Fibroblast of gingiva (primary cell): ENCODE measurements around the gene PRKG1.
"Not testable (repeated sequence)": the region's sequence is repeated elsewhere in the genome, so short reads cannot be mapped to it uniquely, and the experiment has no call there.

ENCODE experiments used
- DNase-seq: peaks from one replicate; pipeline ENCODE4 v3.0.0-alpha.2; 2011; ENCODE audit warnings: low read depth

PRKG1 gene

DNA sequence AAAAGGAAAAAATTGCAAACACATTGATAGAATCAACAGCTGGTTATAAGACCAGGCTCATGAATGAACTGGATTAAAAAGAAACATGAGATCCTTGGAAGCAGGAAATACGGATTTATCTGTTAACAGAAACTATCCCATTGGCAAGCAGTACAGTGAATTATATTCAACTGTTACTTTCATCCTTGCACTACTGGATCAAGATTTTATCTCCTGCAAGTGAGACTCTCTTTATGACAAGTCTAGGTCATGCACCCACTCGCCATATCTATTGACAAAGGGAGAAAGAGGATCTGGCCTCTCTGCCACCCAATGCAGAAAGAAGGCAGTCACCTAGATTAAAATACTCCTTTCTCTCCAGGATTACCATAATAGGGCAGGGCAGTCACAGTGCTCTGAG, 583.7 kb downstream of the PRKG1 start:
- no peak for DNase-seq

DNA sequence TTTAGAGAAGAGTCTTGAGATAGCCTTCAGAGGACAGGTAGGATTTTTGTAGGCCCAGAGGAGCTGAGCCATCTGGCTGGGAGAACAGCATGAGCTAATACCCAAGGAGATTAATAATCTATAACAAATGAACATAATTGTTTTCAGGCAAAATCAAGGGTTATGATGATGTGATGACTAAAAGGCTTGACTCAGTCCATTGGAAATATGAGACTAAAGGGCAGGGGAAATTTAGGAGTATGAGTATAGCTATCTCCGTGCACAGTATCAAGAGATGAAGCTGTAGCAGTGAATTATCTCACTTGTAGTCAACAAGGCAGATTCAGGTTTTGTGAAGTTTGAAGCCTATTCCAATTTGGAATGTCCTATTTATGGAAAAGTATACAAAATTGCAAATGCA, 585.1 kb downstream of the PRKG1 start:
- no peak for DNase-seq

DNA sequence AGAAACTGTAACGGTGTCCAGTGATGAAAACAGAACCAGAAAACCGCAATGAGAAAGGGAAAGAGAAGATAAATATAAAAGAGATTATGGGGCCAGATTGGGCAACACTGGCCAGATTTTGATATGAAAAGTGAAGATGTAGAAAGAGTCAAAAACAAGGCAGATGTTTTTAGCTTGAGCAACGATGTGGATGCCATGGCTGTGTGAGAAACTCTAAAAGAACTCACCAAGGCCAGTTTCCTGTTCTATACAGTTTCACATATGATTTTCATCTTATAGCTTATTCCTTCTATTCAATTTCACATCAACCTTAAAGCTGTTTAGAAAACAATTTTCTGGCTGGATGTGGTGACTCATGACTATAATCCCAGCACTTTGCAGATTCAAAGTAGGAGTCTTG, 588.8 kb downstream of the PRKG1 start:
- peak; percentile 14 for DNase-seq

DNA sequence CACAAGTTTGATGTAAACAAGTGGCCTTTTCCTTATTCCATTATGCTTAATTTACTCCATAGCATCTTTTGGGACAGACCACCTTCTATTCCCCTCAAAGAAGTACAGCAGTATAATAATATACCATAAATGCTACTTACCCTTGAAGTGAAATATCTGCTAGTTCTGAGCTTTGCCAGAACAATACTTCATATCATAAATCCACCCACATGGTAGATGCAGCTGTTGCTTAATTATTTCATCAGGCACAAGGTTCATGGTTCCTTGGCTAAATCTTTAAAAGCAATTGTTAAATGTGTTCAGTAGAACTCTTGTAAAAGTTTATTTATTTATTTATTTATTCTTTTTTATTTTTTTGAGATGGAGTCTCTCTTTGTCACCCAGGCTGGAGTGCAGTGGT, 592.2 kb downstream of the PRKG1 start:
- DNase-seq: no peak

DNA sequence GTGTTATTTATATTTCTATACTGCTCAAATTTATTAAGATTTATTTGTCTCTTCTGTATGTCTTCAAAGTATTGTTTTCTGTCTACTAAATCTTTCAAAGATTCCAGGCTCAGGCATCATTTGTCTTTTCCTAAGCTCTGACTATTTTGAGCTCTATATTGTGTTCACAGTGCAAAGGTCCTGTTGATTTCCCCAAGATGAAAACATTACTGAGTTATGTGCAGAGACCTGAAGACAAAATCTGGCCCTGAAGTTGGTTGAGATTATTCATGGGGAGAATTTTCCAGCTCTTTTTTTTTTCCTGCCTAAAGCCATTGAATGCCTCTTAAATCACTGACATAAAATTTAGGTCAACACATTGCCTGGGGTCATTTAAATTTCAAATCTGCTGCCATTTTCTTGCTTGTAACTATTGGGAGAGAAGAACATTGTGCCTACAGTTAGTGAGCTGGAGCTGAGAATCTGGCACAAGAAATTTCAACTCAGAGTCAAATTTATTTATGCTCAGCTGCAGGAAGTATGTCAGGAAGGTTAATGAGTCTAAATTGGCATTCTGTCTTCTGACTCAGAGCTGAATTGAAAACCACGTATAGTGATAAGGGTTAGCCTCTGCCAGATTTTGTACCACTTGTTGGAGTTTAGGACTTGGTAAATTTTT, 593.5 kb downstream of the PRKG1 start:
- DNase-seq: no peak

DNA sequence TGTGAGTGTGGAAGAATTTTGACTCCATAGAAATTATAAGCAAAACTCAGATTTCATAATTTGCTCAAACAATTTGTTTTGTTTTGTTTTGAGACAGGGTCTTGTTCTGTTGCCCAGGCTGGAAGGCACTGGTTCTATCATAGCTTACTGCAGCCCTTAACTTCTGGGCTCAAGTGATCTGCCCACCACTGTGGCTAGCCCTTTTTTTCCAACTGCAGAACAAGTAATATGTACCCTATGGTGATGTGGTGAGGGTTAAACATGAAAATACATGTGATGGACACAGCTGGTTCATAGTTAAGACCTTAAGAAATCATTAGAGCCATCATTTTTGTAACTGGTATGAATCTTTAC, 594.0 kb downstream of the PRKG1 start:
- no peak for DNase-seq

DNA sequence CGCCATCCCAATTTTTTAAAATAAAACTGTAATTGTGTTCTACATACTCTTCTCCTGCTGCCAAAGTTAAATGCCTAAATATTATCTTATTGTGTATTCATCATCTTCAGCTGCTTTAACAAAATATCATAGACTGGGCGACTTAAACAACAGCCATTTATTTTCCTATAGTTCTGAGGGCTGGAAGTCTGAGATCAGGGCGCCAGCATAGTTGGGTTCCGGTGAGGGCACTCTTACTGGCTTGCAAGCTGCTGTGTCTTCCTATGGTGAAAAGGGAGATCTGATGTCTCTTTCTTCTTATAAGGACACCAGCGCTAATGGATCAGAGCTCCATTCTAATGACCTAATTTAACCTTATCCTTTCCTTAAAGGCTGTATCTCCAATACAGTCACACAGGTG, 594.8 kb downstream of the PRKG1 start:
- DNase-seq: no peak

DNA sequence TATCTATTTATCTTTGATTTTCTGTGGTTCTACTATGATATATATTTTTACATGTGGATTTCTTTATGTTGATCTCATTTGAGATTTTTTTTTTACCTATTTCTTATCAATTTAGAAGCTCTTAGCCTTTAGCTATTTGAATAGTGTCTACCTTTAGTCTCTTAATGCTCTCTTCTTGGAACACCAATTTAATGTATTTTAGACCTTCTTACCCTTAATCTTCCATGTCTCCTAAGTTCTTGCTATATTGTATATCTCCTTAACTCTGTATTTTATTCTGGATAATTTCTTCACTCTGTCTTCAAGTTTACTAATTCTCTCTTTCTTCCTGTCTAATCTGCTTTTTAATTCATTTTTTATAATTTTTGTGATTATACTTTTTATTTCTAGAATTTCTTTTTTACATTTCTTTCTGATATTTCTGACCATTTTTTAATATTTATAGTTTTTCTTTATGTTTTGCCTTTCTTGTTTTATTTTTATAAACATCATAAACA, 597.8 kb downstream of the PRKG1 start:
- DNase-seq: no peak

DNA sequence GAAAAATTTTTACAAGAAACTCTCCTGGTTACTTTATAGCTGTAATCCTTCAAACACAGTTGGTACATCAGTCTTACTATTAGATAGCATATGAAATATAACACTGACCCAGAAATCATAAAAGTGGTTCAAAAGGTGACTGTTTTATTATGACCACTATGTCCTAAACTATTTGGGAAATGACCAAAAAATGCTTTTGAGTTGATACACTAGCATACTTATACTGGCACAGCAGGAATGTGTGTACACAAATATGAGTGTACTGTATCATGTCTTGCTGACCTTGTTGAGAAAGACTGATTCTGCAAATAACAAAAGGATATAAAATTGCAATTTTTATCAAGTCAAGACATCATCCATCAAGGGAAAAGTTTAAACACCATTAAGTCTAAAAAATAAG, 600.8 kb downstream of the PRKG1 start:
- peak; percentile 21 for DNase-seq

DNA sequence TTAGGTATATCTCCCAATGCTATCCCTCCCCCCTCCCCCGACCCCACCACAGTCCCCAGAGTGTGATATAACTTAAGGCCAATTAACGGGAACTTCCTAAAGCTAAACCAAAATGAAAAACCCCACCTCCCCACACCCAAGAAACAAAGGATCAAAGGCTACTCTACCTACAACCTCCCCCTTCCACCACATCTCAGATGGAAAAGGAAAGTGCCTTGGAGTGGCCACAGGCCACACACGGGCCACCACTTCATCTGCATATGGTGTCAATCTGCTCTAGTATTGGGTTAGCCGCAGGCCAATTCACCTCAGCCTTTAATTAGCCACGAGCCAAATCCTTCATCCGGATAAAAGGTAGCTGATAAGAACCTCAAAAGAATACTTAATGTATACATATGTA, 605.6 kb downstream of the PRKG1 start:
- DNase-seq: no peak

DNA sequence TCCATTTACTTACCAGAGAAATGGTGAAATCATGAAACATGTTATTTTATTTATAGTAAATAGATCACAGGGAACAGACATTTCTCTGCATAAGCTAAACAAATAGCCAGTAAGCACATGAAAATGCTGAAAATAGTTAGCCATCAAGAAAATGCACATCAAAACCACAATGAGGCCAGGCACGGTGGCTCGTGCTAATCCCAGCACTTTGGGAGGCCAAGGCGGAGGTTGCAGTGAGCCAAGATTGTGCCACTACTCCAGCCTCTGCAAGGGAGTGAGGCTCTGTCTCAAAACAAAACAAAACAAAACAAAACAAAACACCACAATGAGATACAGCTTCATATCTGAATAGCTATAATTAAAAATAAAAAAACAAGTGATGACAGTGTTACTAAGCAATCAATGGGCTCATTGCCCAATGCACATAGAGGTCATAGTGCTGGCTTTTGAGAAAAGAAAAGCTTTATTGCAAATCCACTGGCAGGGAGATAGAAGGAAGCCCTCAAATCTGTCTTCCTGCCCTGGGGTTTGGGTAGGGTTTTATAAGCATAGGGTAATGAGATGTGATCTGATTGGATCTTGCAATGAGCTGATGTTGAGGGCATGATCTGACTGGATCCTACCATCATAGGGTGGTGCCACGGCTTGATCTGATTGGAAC, 608.9 kb downstream of the PRKG1 start:
- peak; percentile 95 for DNase-seq

DNA sequence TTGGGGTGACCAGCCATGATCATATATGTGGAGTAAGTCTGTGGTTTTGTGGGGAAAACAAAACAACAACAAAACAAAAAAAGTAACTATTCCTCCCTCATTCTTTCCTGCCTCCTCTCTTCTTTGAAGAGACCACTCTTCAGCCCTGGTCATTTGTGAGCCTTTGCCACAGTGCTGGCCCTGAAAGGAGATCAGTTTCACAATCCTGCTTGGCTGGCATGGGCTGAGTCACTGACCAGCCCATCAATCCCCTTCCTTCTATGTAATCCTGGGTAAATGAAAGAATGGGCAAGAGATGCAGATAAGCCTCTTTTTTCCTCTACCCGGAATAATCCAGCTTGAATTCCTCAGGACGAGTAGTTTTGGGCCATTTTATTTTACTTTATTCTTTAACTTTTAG, 611.5 kb downstream of the PRKG1 start:
- DNase-seq: peak; percentile 54

DNA sequence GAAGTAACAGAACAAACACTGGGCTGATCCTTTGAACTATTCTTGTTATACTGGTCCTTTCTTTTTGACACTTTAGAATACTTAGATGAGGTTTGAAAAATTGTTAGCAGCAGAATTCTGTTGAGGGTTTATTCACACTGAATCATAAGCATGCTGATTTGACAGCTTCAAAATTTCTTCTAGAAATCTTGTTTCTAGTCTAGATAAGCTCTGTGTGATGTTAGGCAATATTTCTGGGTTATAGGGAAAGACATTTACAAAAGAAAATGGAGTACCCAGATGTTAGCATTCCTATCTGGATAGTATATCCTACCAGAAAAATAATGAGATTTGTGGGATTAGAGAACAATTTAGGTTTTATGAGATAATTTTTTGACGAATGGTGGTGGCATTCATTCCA, 613.0 kb downstream of the PRKG1 start:
- DNase-seq: no peak

DNA sequence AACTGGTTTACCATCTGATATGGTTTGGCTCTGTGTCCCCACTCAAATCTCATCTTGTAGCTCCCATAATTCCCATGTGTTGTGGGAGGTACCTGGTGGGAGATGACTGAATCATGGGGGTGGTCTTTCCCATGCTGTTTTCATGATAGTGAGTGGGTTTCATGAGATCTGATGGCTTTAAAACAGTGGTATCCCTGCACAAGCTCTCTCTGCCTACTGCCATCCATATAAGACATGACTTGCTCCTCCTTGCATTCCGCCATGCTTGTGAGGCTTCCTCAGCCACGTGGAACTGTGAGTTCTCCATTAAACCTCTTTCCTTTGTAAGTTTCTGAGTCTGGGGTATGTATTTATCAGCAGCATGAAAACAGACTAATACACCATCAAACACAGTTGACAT, 614.5 kb downstream of the PRKG1 start:
- not testable (repeated sequence) for DNase-seq

DNA sequence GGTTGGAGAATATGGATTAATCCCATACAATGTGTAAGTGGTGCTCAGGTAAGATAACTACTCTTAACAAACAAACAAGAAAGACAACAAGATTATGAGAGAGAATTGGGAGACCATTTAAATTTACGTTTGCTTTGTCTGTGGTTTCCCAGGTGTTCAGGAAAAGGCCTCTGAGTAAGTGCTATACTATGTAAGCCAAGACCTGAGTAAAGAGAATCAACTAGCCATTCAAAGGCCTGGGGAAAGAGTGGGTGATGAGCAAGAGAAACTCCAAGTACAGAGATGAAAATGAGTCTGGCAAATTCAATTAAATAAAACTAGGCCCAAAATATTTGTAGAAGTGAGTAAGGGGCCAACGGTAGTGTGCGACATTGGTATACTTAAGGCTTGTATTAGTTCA, 615.2 kb downstream of the PRKG1 start:
- no peak for DNase-seq

DNA sequence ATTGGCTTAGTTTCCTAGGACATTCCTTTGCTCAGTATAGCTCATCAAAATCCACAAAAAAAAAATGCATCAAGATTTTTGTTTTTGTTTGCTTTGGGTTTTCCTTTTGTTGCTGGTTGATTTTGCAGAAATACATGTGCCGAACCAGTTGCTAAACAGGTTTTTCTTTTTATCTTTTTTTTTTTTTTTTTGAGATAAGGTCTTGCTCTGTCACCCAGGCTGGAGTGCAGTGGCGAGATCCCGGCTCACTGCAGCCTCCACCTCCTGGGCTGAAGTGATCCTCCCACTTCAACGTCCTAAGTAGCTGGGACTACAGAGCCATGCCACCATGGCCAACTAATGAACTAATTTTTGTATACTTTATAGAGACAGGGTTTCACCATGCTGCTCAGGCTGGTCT, 616.8 kb downstream of the PRKG1 start:
- DNase-seq: no peak

DNA sequence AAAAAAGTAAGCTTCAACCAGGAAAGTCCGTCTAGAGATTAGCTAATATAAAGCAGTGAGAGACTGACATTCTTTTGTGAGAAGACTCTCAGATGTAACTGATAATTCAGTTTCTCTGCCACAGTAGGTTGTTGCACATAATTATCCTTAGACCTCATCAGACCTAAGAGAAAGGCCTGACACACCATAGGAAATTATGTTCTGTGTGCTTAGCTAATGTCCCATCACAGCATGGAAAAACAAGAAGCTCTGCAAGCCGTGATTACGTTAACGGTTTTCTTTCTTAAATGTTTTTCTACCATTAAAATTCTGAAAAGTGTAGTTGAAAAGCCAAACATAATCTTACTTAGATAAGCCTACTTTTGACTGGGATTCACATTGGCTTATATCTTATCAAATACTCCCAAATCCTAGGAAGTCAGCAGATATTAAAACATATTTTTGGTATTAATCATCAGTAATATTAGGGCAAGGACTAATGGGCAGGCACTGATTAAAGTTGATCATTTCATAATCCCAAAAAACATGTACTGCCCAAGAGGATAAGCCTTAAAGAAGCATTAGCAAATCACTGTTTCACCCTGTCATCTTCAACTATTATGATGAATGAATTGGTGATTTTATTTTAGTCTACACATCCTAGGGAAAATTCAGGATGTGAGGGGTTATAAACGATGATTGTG, 619.9 kb downstream of the PRKG1 start:
- no peak for DNase-seq

DNA sequence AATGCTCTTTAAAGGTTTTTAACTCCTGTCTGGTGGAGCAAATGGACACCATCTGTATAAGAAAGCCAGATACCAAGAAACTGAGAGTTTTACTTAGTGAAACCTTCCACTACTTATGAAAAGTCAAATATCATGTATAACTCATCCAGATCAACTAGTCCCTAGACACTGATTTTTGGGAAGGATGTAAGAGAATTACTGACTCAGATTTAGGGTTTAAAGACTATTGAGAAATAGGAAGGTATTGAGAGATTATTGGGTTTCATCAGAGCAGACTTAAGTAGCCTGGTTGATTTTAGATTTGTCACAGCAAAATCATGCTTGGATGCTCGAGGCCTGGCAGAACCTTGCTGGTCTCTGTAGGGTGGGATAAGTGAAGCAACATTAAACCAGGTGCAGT, 622.0 kb downstream of the PRKG1 start:
- peak; percentile 52 for DNase-seq

DNA sequence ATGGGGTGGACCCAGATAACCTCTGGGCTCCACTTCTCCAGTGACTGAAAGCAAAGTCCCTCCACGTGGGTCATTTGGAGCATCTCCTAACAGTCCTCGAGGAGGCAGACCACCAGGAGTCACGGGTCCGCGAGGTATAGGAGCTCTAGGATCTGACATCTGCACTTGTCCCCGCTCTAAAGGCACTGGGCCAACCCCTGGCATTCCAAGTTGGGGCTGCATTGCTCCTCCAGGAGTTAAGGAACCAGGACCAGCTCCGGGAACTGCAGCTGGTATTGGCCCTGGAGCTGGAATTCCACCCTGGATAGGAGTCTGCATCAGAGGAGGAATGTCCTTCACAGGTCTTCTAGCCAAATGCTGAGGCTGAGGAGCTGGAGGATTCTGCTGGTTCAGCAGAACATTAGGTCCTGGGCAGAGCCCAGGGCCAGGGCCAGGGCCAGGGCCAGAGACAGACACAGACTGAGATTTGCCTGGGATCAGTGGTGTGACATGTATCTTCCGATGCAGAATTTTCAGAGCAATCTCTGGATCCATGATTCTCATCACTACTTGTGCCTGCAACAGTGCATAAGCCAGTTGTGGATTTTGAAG, 624.3 kb downstream of the PRKG1 start:
- no peak for DNase-seq

DNA sequence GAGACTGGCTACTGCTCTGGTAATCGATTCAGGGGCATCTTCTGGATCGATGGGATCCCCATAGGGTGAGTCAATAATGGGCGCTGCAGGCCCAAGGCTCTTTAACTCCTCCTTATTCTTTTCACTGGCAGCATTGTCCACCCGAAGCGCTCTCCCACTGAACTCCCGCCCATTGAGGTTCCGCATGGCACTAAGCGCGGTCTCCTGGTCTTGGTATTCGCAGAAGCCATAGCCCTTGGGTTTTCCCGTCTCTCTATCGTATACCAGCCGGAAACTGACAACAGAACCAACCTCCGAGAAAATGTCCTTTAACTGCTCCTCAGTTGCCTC, 624.8 kb downstream of the PRKG1 start:
- DNase-seq: no peak

DNA sequence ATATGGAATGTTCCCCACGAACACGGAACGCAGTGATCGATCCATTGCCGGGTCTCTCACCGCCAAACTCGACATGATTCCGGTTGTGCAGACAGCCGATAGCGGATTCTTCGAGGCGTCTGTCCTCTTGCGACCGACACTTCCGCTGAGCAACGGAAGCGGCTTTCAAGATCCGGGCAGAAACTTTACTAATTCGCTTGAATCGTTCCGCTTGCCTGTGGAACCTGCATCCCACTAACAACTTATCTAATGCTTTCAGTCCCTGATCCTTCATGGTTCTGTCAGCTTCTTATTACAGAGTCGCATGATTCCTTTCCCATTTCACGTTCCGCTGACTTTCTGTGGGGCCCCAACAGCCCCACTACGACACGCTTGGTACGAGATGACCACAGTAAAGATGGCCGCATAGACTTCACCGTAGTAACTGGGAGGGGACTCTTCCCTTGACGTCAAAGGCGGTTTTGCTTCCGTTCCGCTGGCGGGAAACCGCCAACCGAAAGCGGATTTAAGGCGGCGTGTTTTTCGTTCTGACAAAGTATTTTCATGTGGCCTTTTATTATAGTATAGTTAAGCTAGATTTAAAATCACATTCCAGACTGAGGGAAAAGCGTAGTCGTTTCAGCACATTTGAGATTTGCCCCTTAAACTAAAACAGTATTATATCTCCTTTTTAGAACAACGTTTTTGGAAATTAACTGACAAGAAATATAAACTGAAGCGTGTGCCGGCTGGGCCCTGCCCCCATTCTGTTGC, 625.4 kb downstream of the PRKG1 start, which contains the start of gene CSTF2T:
Gene CSTF2T, minus strand, starts transcription at position 121 of the 753 bp plus-strand sequence. Its CDS starts 46 bp downstream, at position 75.
- DNase-seq: peak; percentile 94

DNA sequence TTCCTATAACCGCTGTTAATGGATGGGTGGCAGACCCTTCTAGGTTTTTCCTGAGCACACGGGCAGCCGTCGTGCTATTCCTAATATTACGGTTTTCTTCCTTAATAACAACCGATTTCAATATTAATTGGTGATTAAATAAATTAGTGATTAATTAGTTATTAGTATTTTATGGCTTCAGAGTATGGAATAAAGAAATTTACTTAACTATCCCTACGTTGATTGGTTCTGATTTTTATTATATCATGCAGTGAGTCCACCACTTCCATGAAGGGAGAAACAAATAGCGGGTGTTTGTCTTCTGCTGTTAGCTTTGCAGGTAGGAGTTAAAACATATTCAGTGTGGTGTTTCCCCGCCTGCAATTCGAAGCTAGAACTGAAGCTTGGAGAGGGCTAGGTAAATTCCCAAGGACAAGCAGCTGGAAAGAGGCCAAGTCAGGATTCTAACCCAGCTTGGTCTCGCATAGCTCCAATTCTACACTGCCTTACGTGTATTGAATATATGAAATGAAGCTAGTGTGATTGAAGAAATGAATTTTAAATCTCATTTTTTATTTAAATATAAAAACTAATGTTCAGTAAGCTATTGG, 626.0 kb downstream of the PRKG1 start:
- DNase-seq: no peak
